ENCODE measurements around the gene CACNA2D4. TPM values are rescaled to one million over a fixed set of nuclear protein-coding genes. Genes with fewer than 3 reads are reported as not detected.

CACNA2D4 gene, protein sequence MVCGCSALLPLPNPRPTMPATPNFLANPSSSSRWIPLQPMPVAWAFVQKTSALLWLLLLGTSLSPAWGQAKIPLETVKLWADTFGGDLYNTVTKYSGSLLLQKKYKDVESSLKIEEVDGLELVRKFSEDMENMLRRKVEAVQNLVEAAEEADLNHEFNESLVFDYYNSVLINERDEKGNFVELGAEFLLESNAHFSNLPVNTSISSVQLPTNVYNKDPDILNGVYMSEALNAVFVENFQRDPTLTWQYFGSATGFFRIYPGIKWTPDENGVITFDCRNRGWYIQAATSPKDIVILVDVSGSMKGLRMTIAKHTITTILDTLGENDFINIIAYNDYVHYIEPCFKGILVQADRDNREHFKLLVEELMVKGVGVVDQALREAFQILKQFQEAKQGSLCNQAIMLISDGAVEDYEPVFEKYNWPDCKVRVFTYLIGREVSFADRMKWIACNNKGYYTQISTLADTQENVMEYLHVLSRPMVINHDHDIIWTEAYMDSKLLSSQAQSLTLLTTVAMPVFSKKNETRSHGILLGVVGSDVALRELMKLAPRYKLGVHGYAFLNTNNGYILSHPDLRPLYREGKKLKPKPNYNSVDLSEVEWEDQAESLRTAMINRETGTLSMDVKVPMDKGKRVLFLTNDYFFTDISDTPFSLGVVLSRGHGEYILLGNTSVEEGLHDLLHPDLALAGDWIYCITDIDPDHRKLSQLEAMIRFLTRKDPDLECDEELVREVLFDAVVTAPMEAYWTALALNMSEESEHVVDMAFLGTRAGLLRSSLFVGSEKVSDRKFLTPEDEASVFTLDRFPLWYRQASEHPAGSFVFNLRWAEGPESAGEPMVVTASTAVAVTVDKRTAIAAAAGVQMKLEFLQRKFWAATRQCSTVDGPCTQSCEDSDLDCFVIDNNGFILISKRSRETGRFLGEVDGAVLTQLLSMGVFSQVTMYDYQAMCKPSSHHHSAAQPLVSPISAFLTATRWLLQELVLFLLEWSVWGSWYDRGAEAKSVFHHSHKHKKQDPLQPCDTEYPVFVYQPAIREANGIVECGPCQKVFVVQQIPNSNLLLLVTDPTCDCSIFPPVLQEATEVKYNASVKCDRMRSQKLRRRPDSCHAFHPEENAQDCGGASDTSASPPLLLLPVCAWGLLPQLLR
- 0.92 TPM for total RNA-seq

GRCh38 chr12:1918081-1918883, at the start of gene CACNA2D4:
Gene CACNA2D4, minus strand, starts transcription at chr12:1918652. Its CDS starts 179 bp downstream, at chr12:1918473.

DNA sequence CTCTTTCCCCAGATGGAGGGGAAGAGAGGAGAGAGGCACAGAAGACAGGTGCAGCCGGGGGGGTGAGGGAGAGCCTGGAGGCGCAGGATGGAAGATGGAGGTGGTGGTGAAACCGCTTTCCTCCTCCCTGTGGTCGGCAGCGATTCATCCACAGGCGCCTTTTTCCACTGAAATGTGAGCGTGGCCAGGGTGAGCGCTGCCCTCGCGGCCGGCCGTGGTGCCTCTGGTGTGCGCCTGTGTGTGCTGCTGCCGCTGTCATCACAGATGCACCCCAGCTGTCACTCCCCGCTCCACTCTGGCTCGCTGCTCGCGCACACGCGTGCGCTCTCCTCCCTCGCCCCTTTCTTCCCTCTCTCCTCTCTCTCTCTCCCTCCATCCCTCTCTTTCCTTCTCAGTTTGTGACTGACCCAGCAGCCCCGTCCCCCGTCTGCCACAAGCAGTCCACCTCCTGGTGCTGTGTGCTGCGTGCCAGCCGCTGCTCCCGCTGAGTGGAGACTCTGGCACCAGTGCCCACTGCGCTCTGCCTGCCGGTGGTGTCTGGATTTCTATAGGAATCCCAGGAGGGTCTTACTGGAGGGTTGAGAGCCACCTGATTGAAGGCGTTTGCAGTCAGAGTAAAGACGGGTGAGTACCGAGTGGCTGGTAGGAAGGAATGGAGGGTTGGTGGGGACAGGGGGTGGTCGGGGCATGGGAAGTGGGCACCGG, 98.1 kb downstream of the CACNA2D4 start, which contains the start of gene LRTM2:
LRTM2 (plus strand) TSS at position 375 of the 705 bp plus-strand sequence. CDS start 7,584 bp downstream, outside the sequence.

Other genes with a start within 250 kb of the CACNA2D4 start
- gene ADIPOR2, start 227.6 kb downstream of the CACNA2D4 start, total RNA-seq = 32.8 TPM
- 11.3 TPM for gene LRTM2, start 98.1 kb downstream of the CACNA2D4 start, total RNA-seq
- gene DCP1B, start 85.8 kb upstream of the CACNA2D4 start, total RNA-seq = 9.7 TPM
- 33.0 TPM for gene CACNA1C, start 134.3 kb upstream of the CACNA2D4 start, total RNA-seq

All from diencephalon (tissue), 1 donor.